Liver (tissue), 9 donors: ENCODE data around the gene ANKS1A. TPM values are rescaled to one million over a fixed set of nuclear protein-coding genes. Genes with fewer than 3 reads are reported as not detected.

Experiments
- DNase-seq: peaks from one replicate; pipeline ENCODE4 v3.0.0-alpha.2; 2017; ENCODE audit warnings: low spot score
- H3K27ac ChIP-seq, 2 donors: one replicate each; pipeline ENCODE4 v1.7.0; 2013; ENCODE audit warnings: inconsistent platforms in 2 of 2, low read length in 2 of 2, control low read depth in 1 of 2, low read depth in 1 of 2, mild to moderate bottlenecking in 1 of 2
- H3K27me3 ChIP-seq, 4 donors: one replicate each; pipeline versions ENCODE4 v1.6.1 to v1.7.0; 2013; ENCODE audit warnings: low read length in 3 of 4, inconsistent platforms in 1 of 4, mild to moderate bottlenecking in 1 of 4, moderate library complexity in 1 of 4; ENCODE audit not compliant: control insufficient read depth in 4 of 4, insufficient read depth in 4 of 4
- H3K36me3 ChIP-seq, 4 donors: one replicate each; pipeline versions ENCODE4 v1.6.1 to v1.7.0; 2013; ENCODE audit warnings: low read length in 3 of 4, mild to moderate bottlenecking in 3 of 4, low read depth in 1 of 4, moderate library complexity in 1 of 4; ENCODE audit not compliant: control insufficient read depth in 4 of 4, insufficient read depth in 3 of 4
- H3K4me1 ChIP-seq, 4 donors: one replicate each; pipeline versions ENCODE4 v1.6.1 to v1.7.0; 2013; ENCODE audit warnings: low read length in 3 of 4, mild to moderate bottlenecking in 3 of 4, moderate library complexity in 1 of 4; ENCODE audit not compliant: control insufficient read depth in 4 of 4, insufficient read depth in 4 of 4
- H3K4me3 ChIP-seq, 3 donors: one replicate each; pipeline versions ENCODE4 v1.6.1 to v1.7.0; 2013; ENCODE audit warnings: low read length in 3 of 3, control low read depth in 1 of 3, low read depth in 1 of 3, mild to moderate bottlenecking in 1 of 3
- H3K9ac ChIP-seq, 2 donors: one replicate each; pipeline ENCODE4 v1.7.0; 2013; ENCODE audit warnings: low read length in 2 of 2, mild to moderate bottlenecking in 2 of 2, moderate library complexity in 2 of 2, control low read depth in 1 of 2, low read depth in 1 of 2
- H3K9me3 ChIP-seq, 4 donors: one replicate each; pipeline versions ENCODE4 v1.6.1 to v1.7.0; 2013; ENCODE audit warnings: low read length in 3 of 4; ENCODE audit not compliant: control insufficient read depth in 4 of 4
- EGR1 ChIP-seq, 2 donors: IDR thresholded peaks; 2 replicates each; pipeline ENCODE4 v1.6.1; 2016 to 2018; ENCODE audit warnings: antibody characterized with exemption in 2 of 2, low read depth in 2 of 2
- FOXA2 ChIP-seq: IDR thresholded peaks from 2 replicates; pipeline ENCODE4 v1.6.1; 2016; ENCODE audit warnings: antibody characterized with exemption
- GABPA ChIP-seq, 2 donors: IDR thresholded peaks in 1 of 2; conservative IDR thresholded peaks in 1 of 2; 2 replicates each; pipeline ENCODE4 v1.6.1; 2016; ENCODE audit warnings: antibody characterized with exemption in 2 of 2, mild to moderate bottlenecking in 1 of 2, moderate library complexity in 1 of 2
- HNF4A ChIP-seq, 2 donors: conservative IDR thresholded peaks; 2 replicates each; pipeline ENCODE4 v1.6.1; 2016; ENCODE audit warnings: antibody characterized with exemption in 2 of 2, mild to moderate bottlenecking in 2 of 2
- HNF4G ChIP-seq: IDR thresholded peaks from 2 replicates; pipeline ENCODE4 v1.6.1; 2016; ENCODE audit warnings: antibody characterized with exemption
- JUND ChIP-seq, 2 donors: IDR thresholded peaks; 2 replicates each; pipeline ENCODE4 v1.6.1; 2016; ENCODE audit warnings: antibody characterized with exemption in 2 of 2
- NR2F2 ChIP-seq: IDR thresholded peaks from 2 replicates; pipeline ENCODE4 v1.6.1; 2016; ENCODE audit warnings: antibody characterized with exemption
- RAD21 ChIP-seq, 2 donors: IDR thresholded peaks; 2 replicates each; pipeline ENCODE4 v1.6.1; 2016; ENCODE audit warnings: antibody characterized with exemption in 2 of 2, mild to moderate bottlenecking in 2 of 2
- RXRA ChIP-seq, 2 donors: IDR thresholded peaks; 2 replicates each; pipeline ENCODE4 v1.6.1; 2017 to 2018; ENCODE audit warnings: antibody characterized with exemption in 2 of 2, mild to moderate bottlenecking in 1 of 2
- SP1 ChIP-seq: IDR thresholded peaks from 2 replicates; pipeline ENCODE4 v1.6.1; 2018; ENCODE audit warnings: antibody characterized with exemption, mild to moderate bottlenecking
- TAF1 ChIP-seq: conservative IDR thresholded peaks from 2 replicates; pipeline ENCODE4 v1.6.1; 2016; ENCODE audit warnings: antibody characterized with exemption, mild to moderate bottlenecking
- YY1 ChIP-seq: IDR thresholded peaks from 2 replicates; pipeline ENCODE4 v1.6.1; 2016; ENCODE audit warnings: antibody characterized with exemption, mild to moderate bottlenecking
- WGBS: extraction: QIAGEN DNeasy Blood & Tissue Kit; methylation state at CpG from one replicate; pipeline ENCODE4 v1.1.7; 2013; 5-methylcytosine and 5-hydroxymethylcytosine counted together
- polyA plus RNA-seq, 2 donors: library from polyadenylated mRNA; stranded (reverse) in 1 of 2; unstranded in 1 of 2; fragments of 200-250 nt in 1 of 2; fragments of >200 nt in 1 of 2; fragmentation: Nextera tagmentation in 1 of 2; extraction: Ambion mirVana in 1 of 2; gene quantifications; one replicate each; pipeline versions ENCODE4 v1.2.1 to v1.2.3, GENCODE V29; 2013 to 2015
- total RNA-seq, 2 donors: library from RNA; depleted of rRNA; stranded (reverse); fragments of >200 nt; gene quantifications; one replicate each; pipeline ENCODE4 v1.2.3, GENCODE V29; 2014
- TF ChIP-seq, protein P1 (sequence below): IDR thresholded peaks from 2 replicates; pipeline ENCODE4 v1.6.1; 2016; ENCODE audit warnings: antibody characterized with exemption
- TF ChIP-seq, protein P2 (sequence below): fragments of 150-350 bp; IDR thresholded peaks from 2 replicates; pipeline ENCODE4 v1.5.1; 2017; ENCODE audit warnings: improper control_type of control experiment, low read depth, low read length; ENCODE audit not compliant: missing input control
- TF ChIP-seq, protein P3 (sequence below): IDR thresholded peaks from 2 replicates; pipeline ENCODE4 v1.6.1; 2016; ENCODE audit warnings: antibody characterized with exemption
- TF ChIP-seq, protein P4 (sequence below): IDR thresholded peaks from 2 replicates; pipeline ENCODE4 v1.6.1; 2016; ENCODE audit warnings: antibody characterized with exemption, mild to moderate bottlenecking
- TF ChIP-seq, protein P5 (sequence below): IDR thresholded peaks from 2 replicates; pipeline ENCODE4 v1.6.1; 2016; ENCODE audit warnings: antibody characterized with exemption
- donor health status: healthy.
- donor health status: healthy.
- donor health status: healthy.
- donor health status: healthy.
- donor health status: healthy.

The ANKS1A gene
- total and polyA plus RNA-seq, 4 donors, result 4.3 to 18.7 (median 6.7) TPM

DNA sequence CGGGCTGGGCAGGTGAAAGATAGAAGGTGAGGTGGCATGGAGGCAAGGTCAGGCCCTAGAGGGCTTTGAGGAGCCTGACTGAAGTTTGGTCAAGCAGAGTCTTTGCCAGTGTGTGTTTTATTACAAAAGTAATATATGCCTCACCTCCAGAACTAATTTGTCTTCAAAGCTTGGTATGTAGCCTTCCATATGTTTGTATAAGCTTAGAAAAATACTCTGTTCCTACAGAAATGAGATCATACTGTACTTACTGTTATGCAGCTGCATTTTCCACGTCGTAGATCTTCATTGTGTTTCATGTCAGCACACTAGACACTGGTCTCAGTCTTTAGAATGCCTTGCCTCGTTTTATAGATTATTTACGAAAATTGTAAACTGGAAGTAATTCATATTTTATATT is 61.8 kb downstream of the ANKS1A start:
- no peaks in the 10 kb centered on the region for H3K9me3 ChIP-seq
- H3K4me3 ChIP-seq, result no peak overlapping the region
- peaks cover 3 to 11% (median 4%) of the 10 kb centered on the region in 4 donors for H3K4me1 ChIP-seq
- H3K27ac ChIP-seq, result no peak overlapping the region
- DNase-seq, result no peak
- H3K27me3 ChIP-seq, result no peaks in the 10 kb centered on the region
- WGBS, result 94% methylated on average over 5 of the region's 5 CpGs
- no peaks in the 10 kb centered on the region for H3K36me3 ChIP-seq
- TF ChIP-seq, protein P1, sequence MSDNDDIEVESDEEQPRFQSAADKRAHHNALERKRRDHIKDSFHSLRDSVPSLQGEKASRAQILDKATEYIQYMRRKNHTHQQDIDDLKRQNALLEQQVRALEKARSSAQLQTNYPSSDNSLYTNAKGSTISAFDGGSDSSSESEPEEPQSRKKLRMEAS, result no peak
- TF ChIP-seq JUND (IDR thresholded peaks at IDR 0.05) (no peak), RAD21 (IDR thresholded peaks at IDR 0.05) (no peak), FOXA2 (no peak), YY1 (no peak), HNF4G (no peak), RXRA (IDR thresholded peaks at IDR 0.05) (no peak), NR2F2 (no peak), EGR1 (IDR thresholded peaks at IDR 0.05; ENCODE audit: low read depth in 2 of 2) (no peak), GABPA (IDR thresholded peaks at IDR 0.05 in 1 of 2, conservative IDR thresholded peaks at IDR 0.05 in 1 of 2) (no peak), TAF1 (no peak), SP1 (no peak)
- TF ChIP-seq, protein P2, sequence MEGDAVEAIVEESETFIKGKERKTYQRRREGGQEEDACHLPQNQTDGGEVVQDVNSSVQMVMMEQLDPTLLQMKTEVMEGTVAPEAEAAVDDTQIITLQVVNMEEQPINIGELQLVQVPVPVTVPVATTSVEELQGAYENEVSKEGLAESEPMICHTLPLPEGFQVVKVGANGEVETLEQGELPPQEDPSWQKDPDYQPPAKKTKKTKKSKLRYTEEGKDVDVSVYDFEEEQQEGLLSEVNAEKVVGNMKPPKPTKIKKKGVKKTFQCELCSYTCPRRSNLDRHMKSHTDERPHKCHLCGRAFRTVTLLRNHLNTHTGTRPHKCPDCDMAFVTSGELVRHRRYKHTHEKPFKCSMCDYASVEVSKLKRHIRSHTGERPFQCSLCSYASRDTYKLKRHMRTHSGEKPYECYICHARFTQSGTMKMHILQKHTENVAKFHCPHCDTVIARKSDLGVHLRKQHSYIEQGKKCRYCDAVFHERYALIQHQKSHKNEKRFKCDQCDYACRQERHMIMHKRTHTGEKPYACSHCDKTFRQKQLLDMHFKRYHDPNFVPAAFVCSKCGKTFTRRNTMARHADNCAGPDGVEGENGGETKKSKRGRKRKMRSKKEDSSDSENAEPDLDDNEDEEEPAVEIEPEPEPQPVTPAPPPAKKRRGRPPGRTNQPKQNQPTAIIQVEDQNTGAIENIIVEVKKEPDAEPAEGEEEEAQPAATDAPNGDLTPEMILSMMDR, result no peak
- TF ChIP-seq, protein P3, sequence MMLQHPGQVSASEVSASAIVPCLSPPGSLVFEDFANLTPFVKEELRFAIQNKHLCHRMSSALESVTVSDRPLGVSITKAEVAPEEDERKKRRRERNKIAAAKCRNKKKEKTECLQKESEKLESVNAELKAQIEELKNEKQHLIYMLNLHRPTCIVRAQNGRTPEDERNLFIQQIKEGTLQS, result no peak
- TF ChIP-seq, protein P4, sequence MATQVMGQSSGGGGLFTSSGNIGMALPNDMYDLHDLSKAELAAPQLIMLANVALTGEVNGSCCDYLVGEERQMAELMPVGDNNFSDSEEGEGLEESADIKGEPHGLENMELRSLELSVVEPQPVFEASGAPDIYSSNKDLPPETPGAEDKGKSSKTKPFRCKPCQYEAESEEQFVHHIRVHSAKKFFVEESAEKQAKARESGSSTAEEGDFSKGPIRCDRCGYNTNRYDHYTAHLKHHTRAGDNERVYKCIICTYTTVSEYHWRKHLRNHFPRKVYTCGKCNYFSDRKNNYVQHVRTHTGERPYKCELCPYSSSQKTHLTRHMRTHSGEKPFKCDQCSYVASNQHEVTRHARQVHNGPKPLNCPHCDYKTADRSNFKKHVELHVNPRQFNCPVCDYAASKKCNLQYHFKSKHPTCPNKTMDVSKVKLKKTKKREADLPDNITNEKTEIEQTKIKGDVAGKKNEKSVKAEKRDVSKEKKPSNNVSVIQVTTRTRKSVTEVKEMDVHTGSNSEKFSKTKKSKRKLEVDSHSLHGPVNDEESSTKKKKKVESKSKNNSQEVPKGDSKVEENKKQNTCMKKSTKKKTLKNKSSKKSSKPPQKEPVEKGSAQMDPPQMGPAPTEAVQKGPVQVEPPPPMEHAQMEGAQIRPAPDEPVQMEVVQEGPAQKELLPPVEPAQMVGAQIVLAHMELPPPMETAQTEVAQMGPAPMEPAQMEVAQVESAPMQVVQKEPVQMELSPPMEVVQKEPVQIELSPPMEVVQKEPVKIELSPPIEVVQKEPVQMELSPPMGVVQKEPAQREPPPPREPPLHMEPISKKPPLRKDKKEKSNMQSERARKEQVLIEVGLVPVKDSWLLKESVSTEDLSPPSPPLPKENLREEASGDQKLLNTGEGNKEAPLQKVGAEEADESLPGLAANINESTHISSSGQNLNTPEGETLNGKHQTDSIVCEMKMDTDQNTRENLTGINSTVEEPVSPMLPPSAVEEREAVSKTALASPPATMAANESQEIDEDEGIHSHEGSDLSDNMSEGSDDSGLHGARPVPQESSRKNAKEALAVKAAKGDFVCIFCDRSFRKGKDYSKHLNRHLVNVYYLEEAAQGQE, result no peak
- TF ChIP-seq, protein P5, sequence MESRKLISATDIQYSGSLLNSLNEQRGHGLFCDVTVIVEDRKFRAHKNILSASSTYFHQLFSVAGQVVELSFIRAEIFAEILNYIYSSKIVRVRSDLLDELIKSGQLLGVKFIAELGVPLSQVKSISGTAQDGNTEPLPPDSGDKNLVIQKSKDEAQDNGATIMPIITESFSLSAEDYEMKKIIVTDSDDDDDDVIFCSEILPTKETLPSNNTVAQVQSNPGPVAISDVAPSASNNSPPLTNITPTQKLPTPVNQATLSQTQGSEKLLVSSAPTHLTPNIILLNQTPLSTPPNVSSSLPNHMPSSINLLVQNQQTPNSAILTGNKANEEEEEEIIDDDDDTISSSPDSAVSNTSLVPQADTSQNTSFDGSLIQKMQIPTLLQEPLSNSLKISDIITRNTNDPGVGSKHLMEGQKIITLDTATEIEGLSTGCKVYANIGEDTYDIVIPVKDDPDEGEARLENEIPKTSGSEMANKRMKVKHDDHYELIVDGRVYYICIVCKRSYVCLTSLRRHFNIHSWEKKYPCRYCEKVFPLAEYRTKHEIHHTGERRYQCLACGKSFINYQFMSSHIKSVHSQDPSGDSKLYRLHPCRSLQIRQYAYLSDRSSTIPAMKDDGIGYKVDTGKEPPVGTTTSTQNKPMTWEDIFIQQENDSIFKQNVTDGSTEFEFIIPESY, result no peak
- H3K9ac ChIP-seq, result no peak overlapping the region

DNA sequence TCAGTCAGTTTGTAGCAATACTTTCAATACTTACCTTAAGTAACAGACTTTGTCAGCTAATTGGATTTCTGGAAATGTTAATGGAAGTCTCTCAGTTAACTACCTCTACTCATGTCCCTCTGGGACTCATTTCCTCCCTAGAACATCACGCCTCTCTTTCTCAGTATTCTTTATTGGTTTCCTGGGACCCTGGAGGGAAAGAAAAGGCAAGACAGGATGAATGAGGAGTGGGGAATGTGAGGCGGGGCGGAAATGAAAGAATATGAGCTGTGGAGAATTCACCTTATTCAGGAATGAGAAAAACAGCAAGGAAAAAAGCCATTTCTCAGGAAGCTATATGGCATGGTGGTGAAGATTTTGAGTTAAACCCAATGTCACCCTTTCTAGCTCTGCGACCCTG is 62.7 kb downstream of the ANKS1A start:
- Histone ChIP-seq H3K36me3 (no peaks in the 10 kb centered on the region), H3K9me3 (no peaks in the 10 kb centered on the region), H3K9ac (no peak overlapping the region), H3K4me3 (no peak overlapping the region), H3K27me3 (no peaks in the 10 kb centered on the region), H3K27ac (no peak overlapping the region), H3K4me1 (peaks cover 3 to 8% (median 4%) of the 10 kb centered on the region in 4 donors)
- 89% methylated on average over 4 of the region's 4 CpGs for WGBS
- TF ChIP-seq HNF4A (conservative IDR thresholded peaks at IDR 0.05), result no peak
- no peak for TF ChIP-seq FOXA2
- TF ChIP-seq, protein P2, result no peak
- TF ChIP-seq NR2F2, result no peak
- TF ChIP-seq TAF1, result no peak
- TF ChIP-seq, protein P4, result no peak
- no peak for TF ChIP-seq RAD21 (IDR thresholded peaks at IDR 0.05)
- no peak for TF ChIP-seq RXRA (IDR thresholded peaks at IDR 0.05)
- TF ChIP-seq JUND (IDR thresholded peaks at IDR 0.05), result no peak
- no peak for DNase-seq
